Esophagus muscularis mucosa (tissue), 2 donors: ENCODE results near the gene AGAP1.

Source experiments
- POLR2A ChIP-seq: fragments of 450-650 bp; IDR thresholded peaks from one replicate; pipeline ENCODE4 v1.6.1; 2017; ENCODE audit warnings: antibody characterized with exemption, moderate library complexity, mild to moderate bottlenecking, low read depth
- POLR2AphosphoS5 ChIP-seq, 2 donors: sonication (generic); formaldehyde crosslinking; IDR thresholded peaks; one replicate each; pipeline ENCODE4 v1.6.1; 2017; ENCODE audit warnings: antibody characterized with exemption in 2 of 2

- TF ChIP-seq POLR2AphosphoS5 (IDR thresholded peaks at IDR 0.05) = no peak
- no peak for TF ChIP-seq POLR2A
These were observed 5.3 kb downstream of the AGAP1 start for GRCh38 chr2:235498946-235499812.
